Measurements from ENCODE around the gene GGCX. TPM values are rescaled to one million over a fixed set of nuclear protein-coding genes. Genes with fewer than 3 reads are reported as not detected.
A peak's percentile ranks its signal among the peaks of the same experiment; 100 is the strongest.

The GGCX gene
- total and polyA plus RNA-seq, 2 of the 13 experiments (the other 11 are each of a cell fraction or from before 2014, with no cell fraction given), result 72.5 to 103 TPM

DNA sequence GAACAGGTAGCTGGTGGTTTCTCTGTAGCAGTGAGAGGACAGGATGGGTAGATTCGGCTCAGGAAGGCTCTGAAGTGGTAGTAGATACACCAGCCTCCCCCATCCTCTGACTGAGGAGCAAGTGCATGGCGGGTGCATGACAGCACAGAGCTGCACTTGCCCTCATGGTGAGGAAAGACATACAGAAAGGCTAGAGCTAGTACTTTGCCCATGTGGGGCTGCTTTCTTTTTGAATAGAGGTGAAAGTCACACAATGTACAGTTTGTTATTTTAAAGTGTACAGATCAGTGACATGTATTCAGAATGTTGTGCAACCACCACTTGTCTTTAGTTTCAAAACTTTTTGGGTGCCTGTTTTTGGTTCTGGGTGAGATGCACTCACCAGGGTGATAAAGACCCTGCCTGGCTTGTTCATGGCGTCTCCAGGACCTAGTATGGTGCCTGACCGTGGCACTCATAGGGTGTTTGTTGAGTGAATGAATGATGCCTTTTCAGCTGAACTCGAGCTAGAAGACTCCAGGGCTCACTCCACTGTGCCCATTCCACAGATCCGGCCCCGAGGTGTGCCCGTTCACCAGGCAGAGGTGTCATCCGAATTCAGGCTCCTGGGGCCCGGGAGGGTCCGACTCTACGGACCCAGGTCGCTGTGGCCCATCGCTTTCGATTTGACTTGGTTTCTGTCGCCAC lies 22.5 kb upstream of the GGCX start (continued):
- TF ChIP-seq, protein P1, sequence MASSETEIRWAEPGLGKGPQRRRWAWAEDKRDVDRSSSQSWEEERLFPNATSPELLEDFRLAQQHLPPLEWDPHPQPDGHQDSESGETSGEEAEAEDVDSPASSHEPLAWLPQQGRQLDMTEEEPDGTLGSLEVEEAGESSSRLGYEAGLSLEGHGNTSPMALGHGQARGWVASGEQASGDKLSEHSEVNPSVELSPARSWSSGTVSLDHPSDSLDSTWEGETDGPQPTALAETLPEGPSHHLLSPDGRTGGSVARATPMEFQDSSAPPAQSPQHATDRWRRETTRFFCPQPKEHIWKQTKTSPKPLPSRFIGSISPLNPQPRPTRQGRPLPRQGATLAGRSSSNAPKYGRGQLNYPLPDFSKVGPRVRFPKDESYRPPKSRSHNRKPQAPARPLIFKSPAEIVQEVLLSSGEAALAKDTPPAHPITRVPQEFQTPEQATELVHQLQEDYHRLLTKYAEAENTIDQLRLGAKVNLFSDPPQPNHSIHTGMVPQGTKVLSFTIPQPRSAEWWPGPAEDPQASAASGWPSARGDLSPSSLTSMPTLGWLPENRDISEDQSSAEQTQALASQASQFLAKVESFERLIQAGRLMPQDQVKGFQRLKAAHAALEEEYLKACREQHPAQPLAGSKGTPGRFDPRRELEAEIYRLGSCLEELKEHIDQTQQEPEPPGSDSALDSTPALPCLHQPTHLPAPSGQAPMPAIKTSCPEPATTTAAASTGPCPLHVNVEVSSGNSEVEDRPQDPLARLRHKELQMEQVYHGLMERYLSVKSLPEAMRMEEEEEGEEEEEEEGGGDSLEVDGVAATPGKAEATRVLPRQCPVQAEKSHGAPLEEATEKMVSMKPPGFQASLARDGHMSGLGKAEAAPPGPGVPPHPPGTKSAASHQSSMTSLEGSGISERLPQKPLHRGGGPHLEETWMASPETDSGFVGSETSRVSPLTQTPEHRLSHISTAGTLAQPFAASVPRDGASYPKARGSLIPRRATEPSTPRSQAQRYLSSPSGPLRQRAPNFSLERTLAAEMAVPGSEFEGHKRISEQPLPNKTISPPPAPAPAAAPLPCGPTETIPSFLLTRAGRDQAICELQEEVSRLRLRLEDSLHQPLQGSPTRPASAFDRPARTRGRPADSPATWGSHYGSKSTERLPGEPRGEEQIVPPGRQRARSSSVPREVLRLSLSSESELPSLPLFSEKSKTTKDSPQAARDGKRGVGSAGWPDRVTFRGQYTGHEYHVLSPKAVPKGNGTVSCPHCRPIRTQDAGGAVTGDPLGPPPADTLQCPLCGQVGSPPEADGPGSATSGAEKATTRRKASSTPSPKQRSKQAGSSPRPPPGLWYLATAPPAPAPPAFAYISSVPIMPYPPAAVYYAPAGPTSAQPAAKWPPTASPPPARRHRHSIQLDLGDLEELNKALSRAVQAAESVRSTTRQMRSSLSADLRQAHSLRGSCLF (CRISPR knock-in tag; IDR thresholded peaks at IDR 0.05; ENCODE audit: borderline replicate concordance), result no peak
- TF ChIP-seq ZNF605 (CRISPR knock-in tag; IDR thresholded peaks at IDR 0.05), result no peak
- TF ChIP-seq ZNF780A (CRISPR knock-in tag; IDR thresholded peaks at IDR 0.05), result no peak
- TF ChIP-seq ZNF781 (CRISPR knock-in tag; IDR thresholded peaks at IDR 0.05; ENCODE audit: borderline replicate concordance, not compliant biosample characterization), result no peak
- TF ChIP-seq, protein P2, sequence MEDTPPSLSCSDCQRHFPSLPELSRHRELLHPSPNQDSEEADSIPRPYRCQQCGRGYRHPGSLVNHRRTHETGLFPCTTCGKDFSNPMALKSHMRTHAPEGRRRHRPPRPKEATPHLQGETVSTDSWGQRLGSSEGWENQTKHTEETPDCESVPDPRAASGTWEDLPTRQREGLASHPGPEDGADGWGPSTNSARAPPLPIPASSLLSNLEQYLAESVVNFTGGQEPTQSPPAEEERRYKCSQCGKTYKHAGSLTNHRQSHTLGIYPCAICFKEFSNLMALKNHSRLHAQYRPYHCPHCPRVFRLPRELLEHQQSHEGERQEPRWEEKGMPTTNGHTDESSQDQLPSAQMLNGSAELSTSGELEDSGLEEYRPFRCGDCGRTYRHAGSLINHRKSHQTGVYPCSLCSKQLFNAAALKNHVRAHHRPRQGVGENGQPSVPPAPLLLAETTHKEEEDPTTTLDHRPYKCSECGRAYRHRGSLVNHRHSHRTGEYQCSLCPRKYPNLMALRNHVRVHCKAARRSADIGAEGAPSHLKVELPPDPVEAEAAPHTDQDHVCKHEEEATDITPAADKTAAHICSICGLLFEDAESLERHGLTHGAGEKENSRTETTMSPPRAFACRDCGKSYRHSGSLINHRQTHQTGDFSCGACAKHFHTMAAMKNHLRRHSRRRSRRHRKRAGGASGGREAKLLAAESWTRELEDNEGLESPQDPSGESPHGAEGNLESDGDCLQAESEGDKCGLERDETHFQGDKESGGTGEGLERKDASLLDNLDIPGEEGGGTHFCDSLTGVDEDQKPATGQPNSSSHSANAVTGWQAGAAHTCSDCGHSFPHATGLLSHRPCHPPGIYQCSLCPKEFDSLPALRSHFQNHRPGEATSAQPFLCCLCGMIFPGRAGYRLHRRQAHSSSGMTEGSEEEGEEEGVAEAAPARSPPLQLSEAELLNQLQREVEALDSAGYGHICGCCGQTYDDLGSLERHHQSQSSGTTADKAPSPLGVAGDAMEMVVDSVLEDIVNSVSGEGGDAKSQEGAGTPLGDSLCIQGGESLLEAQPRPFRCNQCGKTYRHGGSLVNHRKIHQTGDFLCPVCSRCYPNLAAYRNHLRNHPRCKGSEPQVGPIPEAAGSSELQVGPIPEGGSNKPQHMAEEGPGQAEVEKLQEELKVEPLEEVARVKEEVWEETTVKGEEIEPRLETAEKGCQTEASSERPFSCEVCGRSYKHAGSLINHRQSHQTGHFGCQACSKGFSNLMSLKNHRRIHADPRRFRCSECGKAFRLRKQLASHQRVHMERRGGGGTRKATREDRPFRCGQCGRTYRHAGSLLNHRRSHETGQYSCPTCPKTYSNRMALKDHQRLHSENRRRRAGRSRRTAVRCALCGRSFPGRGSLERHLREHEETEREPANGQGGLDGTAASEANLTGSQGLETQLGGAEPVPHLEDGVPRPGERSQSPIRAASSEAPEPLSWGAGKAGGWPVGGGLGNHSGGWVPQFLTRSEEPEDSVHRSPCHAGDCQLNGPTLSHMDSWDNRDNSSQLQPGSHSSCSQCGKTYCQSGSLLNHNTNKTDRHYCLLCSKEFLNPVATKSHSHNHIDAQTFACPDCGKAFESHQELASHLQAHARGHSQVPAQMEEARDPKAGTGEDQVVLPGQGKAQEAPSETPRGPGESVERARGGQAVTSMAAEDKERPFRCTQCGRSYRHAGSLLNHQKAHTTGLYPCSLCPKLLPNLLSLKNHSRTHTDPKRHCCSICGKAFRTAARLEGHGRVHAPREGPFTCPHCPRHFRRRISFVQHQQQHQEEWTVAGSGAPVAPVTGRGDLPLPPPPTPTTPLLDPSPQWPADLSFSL (CRISPR knock-in tag; IDR thresholded peaks at IDR 0.05), result no peak; the same call in none of the 2 replicates
- TF ChIP-seq EHMT2 (IDR thresholded peaks at IDR 0.05; ENCODE audit: borderline replicate concordance, low read depth, low read length), result no peak
- TF ChIP-seq ZNF274 (CRISPR knock-in tag; IDR thresholded peaks at IDR 0.05), result no peak
- TF ChIP-seq GZF1 (CRISPR knock-in tag; IDR thresholded peaks at IDR 0.05), result no peak
- TF ChIP-seq ARHGAP35 (CRISPR knock-in tag; IDR thresholded peaks at IDR 0.05; ENCODE audit: borderline replicate concordance), result no peak; the same call in 1 of the 2 replicates
- 0 out of 2 replicates have a peak, but pooled peaks have one; percentile 12 for TF ChIP-seq ZNF101 (CRISPR knock-in tag; IDR thresholded peaks at IDR 0.05; ENCODE audit: borderline replicate concordance, low read depth)
- no peak for TF ChIP-seq KMT2A (CRISPR knock-in tag; IDR thresholded peaks at IDR 0.05)
- TF ChIP-seq, protein P3, sequence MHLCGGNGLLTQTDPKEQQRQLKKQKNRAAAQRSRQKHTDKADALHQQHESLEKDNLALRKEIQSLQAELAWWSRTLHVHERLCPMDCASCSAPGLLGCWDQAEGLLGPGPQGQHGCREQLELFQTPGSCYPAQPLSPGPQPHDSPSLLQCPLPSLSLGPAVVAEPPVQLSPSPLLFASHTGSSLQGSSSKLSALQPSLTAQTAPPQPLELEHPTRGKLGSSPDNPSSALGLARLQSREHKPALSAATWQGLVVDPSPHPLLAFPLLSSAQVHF (CRISPR knock-in tag; IDR thresholded peaks at IDR 0.05), result no peak
- no peak for TF ChIP-seq ZNF674 (CRISPR knock-in tag; IDR thresholded peaks at IDR 0.05; ENCODE audit: low read depth)
- peak; percentile 82; the same call in 1 of the 2 replicates for TF ChIP-seq ZC3H4 (CRISPR knock-in tag; IDR thresholded peaks at IDR 0.05; ENCODE audit: borderline replicate concordance)
- TF ChIP-seq ZNF607 (CRISPR knock-in tag; IDR thresholded peaks at IDR 0.05; ENCODE audit: borderline replicate concordance), result peak; percentile 86; the same call in 1 of the 2 replicates
- no peak for TF ChIP-seq MED8 (CRISPR knock-in tag; IDR thresholded peaks at IDR 0.05; ENCODE audit: insufficient replicate concordance)
- TF ChIP-seq ZNF629 (CRISPR knock-in tag; conservative IDR thresholded peaks at IDR 0.05), result peak; percentile 95

Data from HepG2 (cell line).